GM19351 (cell line): Measurements from ENCODE around the gene ABRAXAS1.
"Not testable (repeated sequence)": the region's sequence is repeated elsewhere in the genome, so short reads cannot be mapped to it uniquely, and the experiment has no call there.

ENCODE experiments used
- ATAC-seq: cut with Tn5 transposase; IDR thresholded peaks from one replicate; pipeline ENCODE4 v1.9.1; 2021; ENCODE audit warnings: mild to moderate bottlenecking, moderate library complexity; ENCODE audit not compliant: unreplicated experiment

ABRAXAS1 gene

GRCh38 chr4:83484500-83485461 is at the start of gene ABRAXAS1:
TSS of gene ABRAXAS1 (minus strand) at chr4:83485100. CDS start at chr4:83485072, 28 bp downstream.
- ATAC-seq = peak; percentile 93

- no peak for ATAC-seq
These were observed 42.8 kb upstream of the ABRAXAS1 start for GRCh38 chr4:83527671-83528070.

- ATAC-seq = no peak
These were observed 37.3 kb upstream of the ABRAXAS1 start for GRCh38 chr4:83522239-83522638.

- ATAC-seq = no peak
These were observed 31.3 kb upstream of the ABRAXAS1 start for GRCh38 chr4:83516042-83516772.

GRCh38 chr4:83510442-83510841 is 25.5 kb upstream of the ABRAXAS1 start:
- no peak for ATAC-seq

GRCh38 chr4:83509156-83509585 is 24.3 kb upstream of the ABRAXAS1 start:
- ATAC-seq = peak; percentile 75

- no peak for ATAC-seq
These were observed 20.1 kb upstream of the ABRAXAS1 start for GRCh38 chr4:83504996-83505395.

- no peak for ATAC-seq
These were observed 19.6 kb upstream of the ABRAXAS1 start for GRCh38 chr4:83504503-83504902.

- no peak for ATAC-seq
These were observed 19.1 kb upstream of the ABRAXAS1 start for GRCh38 chr4:83503974-83504373.

GRCh38 chr4:83501671-83502070 is 16.8 kb upstream of the ABRAXAS1 start:
- not testable (repeated sequence) for ATAC-seq

- no peak for ATAC-seq
These were observed 13.3 kb upstream of the ABRAXAS1 start for GRCh38 chr4:83498187-83498586.

- not testable (repeated sequence) for ATAC-seq
These were observed 11.4 kb upstream of the ABRAXAS1 start for GRCh38 chr4:83496085-83496917.

- peak; percentile 92 for ATAC-seq
These were observed 6.1 kb upstream of the ABRAXAS1 start for GRCh38 chr4:83490876-83491450.

- ATAC-seq = no peak
These were observed 4.9 kb upstream of the ABRAXAS1 start for GRCh38 chr4:83489711-83490326.

- ATAC-seq = no peak
These were observed 1.7 kb upstream of the ABRAXAS1 start for GRCh38 chr4:83486457-83487129.

- ATAC-seq = no peak
These were observed 10.9 kb downstream of the ABRAXAS1 start for GRCh38 chr4:83473966-83474365.

GRCh38 chr4:83473423-83473822 is 11.5 kb downstream of the ABRAXAS1 start:
- no peak for ATAC-seq

- ATAC-seq = no peak
These were observed 28.8 kb downstream of the ABRAXAS1 start for GRCh38 chr4:83456184-83456501.

GRCh38 chr4:83455281-83456183 is 29.4 kb downstream of the ABRAXAS1 start, which contains the start of the genes HELQ and MRPS18C:
TSS of gene HELQ (minus strand) at chr4:83455823. CDS start at chr4:83455693, 130 bp downstream.
TSS of gene MRPS18C (plus strand) at chr4:83456058. CDS start at chr4:83456078, 20 bp downstream.
- peak; percentile 93 for ATAC-seq
